Astrocyte of the spinal cord (primary cell): ENCODE measurements around the gene SLC16A4.
A peak's percentile ranks its signal among the peaks of the same experiment; 100 is the strongest.

Experiments used
- DNase-seq: peaks from one replicate; pipeline ENCODE4 v3.0.0; 2011; ENCODE audit warnings: low read depth, low spot score
- H3K4me3 ChIP-seq: 2 replicates; pipeline ENCODE4 v1.5.1; 2011; ENCODE audit warnings: low read depth, mild to moderate bottlenecking, low read length, moderate library complexity
- CTCF ChIP-seq: IDR thresholded peaks from 2 replicates; pipeline ENCODE4 v1.5.1; 2012; ENCODE audit warnings: low read depth, mild to moderate bottlenecking, low read length, inconsistent platforms
- in situ Hi-C: cut with HindIII; loops from 2 replicates; pipeline ENCODE4 v1.10.0; 2017; ENCODE audit warnings: low sequenced_read_pairs

SLC16A4 gene

GRCh38 chr1:110341146-110341871 lies 49.5 kb downstream of the SLC16A4 start:
- in situ Hi-C loops, result no loop called here
- peak overlapping the region; percentile 21 for H3K4me3 ChIP-seq
- TF ChIP-seq CTCF, result no peak
- no peak for DNase-seq

GRCh38 chr1:110340207-110340468 lies 50.7 kb downstream of the SLC16A4 start:
- in situ Hi-C loops, result no loop called here
- no peak for TF ChIP-seq CTCF
- DNase-seq, result no peak
- H3K4me3 ChIP-seq, result peak overlapping the region; percentile 97

- peak; percentile 57 for TF ChIP-seq CTCF
- peak overlapping the region; percentile 97 for H3K4me3 ChIP-seq
- in situ Hi-C loops, result no loop called here
- peak; percentile 45 for DNase-seq
Measured at GRCh38 chr1:110339407-110340206, 51.2 kb downstream of the SLC16A4 start.

- in situ Hi-C loops, result no loop called here
- peak; percentile 100 for DNase-seq
- TF ChIP-seq CTCF, result no peak
- peak within 1 kb of the TSS; percentile 97 for H3K4me3 ChIP-seq
Measured at GRCh38 chr1:110338886-110339406, 51.9 kb downstream of the SLC16A4 start, which contains the start of gene RBM15. Gene RBM15 (plus strand): TSS chr1:110339377. CDS start chr1:110339406, 29 bp downstream.

- peak overlapping the region; percentile 97 for H3K4me3 ChIP-seq
- peak; percentile 55 for TF ChIP-seq CTCF
- DNase-seq, result no peak
- in situ Hi-C loops, result no loop called here
Measured at GRCh38 chr1:110338309-110338885, 52.4 kb downstream of the SLC16A4 start.

GRCh38 chr1:110337704-110338308 lies 53.0 kb downstream of the SLC16A4 start:
- H3K4me3 ChIP-seq, result peak overlapping the region; percentile 97
- no peak for DNase-seq
- no peak for TF ChIP-seq CTCF
- in situ Hi-C loops, result no loop called here
